Activated CD8-positive, alpha-beta memory T cell treated with anti-CD3 and anti-CD28 coated beads for 1 hour (primary cell): Measurements from ENCODE around the gene COL11A2.

Experiments
- DNase-seq, 2 donors: peaks; one replicate each; pipeline ENCODE4 v3.0.0-alpha.2; 2020; ENCODE audit warnings: low read depth in 1 of 2; ENCODE audit errors: extremely low read depth in 1 of 2

Gene COL11A2

GRCh38 chr6:33193619-33194018 lies 1.4 kb upstream of the COL11A2 start:
- no peak for DNase-seq

- peak in 1 of 2 donors; percentile 30 for DNase-seq
Measured at GRCh38 chr6:33192671-33193602, 670 bp upstream of the COL11A2 start.

GRCh38 chr6:33191383-33192104 lies 723 bp downstream of the COL11A2 start:
- DNase-seq: no peak

GRCh38 chr6:33190504-33191107 lies 1.7 kb downstream of the COL11A2 start:
- no peak for DNase-seq

GRCh38 chr6:33189625-33190448 lies 2.4 kb downstream of the COL11A2 start:
- no peak for DNase-seq

- DNase-seq: no peak
Measured at GRCh38 chr6:33189164-33189563, 3.1 kb downstream of the COL11A2 start.

- no peak for DNase-seq
Measured at GRCh38 chr6:33187809-33188208, 4.5 kb downstream of the COL11A2 start.

- DNase-seq: no peak
Measured at GRCh38 chr6:33185654-33186187, 6.5 kb downstream of the COL11A2 start.

- DNase-seq: no peak
Measured at GRCh38 chr6:33185190-33185589, 7.1 kb downstream of the COL11A2 start.

GRCh38 chr6:33183071-33183683 lies 9.1 kb downstream of the COL11A2 start:
- no peak for DNase-seq

GRCh38 chr6:33181141-33181540 lies 11.1 kb downstream of the COL11A2 start:
- no peak for DNase-seq

- no peak for DNase-seq
Measured at GRCh38 chr6:33178755-33179475, 13.4 kb downstream of the COL11A2 start.

GRCh38 chr6:33177552-33178446 lies 14.5 kb downstream of the COL11A2 start:
- DNase-seq: no peak

- no peak for DNase-seq
Measured at GRCh38 chr6:33176906-33177305, 15.4 kb downstream of the COL11A2 start.

GRCh38 chr6:33175436-33176069 lies 16.7 kb downstream of the COL11A2 start:
- DNase-seq: no peak

- DNase-seq: no peak
Measured at GRCh38 chr6:33174784-33175183, 17.5 kb downstream of the COL11A2 start.

- no peak for DNase-seq
Measured at GRCh38 chr6:33173535-33174180, 18.6 kb downstream of the COL11A2 start.
